ENCODE results near the gene LAMTOR3.

Gene LAMTOR3

GRCh38 chr4:99872570-99872969 lies 21.7 kb downstream of the LAMTOR3 start:
- in situ Hi-C loops (cut with MboI; ENCODE audit: low pct_unique_long_range_greater_than_20kb, low sequenced_read_pairs), result no loop called here

GRCh38 chr4:99868126-99868596 lies 26.1 kb downstream of the LAMTOR3 start:
- DNase-seq, result no peak
- in situ Hi-C loops (cut with MboI; ENCODE audit: low pct_unique_long_range_greater_than_20kb, low sequenced_read_pairs), result no loop called here

More at GRCh38 chr4:99872570-99872969, 21.7 kb downstream of the LAMTOR3 start:
- no peak for DNase-seq

GRCh38 chr4:99863804-99864203 lies 30.4 kb downstream of the LAMTOR3 start:
- in situ Hi-C loops (cut with MboI; ENCODE audit: low pct_unique_long_range_greater_than_20kb, low sequenced_read_pairs), result no loop called here
- no peak for DNase-seq

- in situ Hi-C loops (cut with MboI; ENCODE audit: low pct_unique_long_range_greater_than_20kb, low sequenced_read_pairs), result no loop called here
- peak; percentile 37 for DNase-seq
Observed at GRCh38 chr4:99861120-99861905, 32.9 kb downstream of the LAMTOR3 start.

GRCh38 chr4:99860521-99860920 lies 33.7 kb downstream of the LAMTOR3 start:
- in situ Hi-C loops (cut with MboI; ENCODE audit: low pct_unique_long_range_greater_than_20kb, low sequenced_read_pairs), result no loop called here
- no peak for DNase-seq

- DNase-seq, result no peak
- in situ Hi-C loops (cut with MboI; ENCODE audit: low pct_unique_long_range_greater_than_20kb, low sequenced_read_pairs), result no loop called here
Observed at GRCh38 chr4:99859618-99860017, 34.6 kb downstream of the LAMTOR3 start.

- in situ Hi-C loops (cut with MboI; ENCODE audit: low pct_unique_long_range_greater_than_20kb, low sequenced_read_pairs), result no loop called here
- peak; percentile 64 for DNase-seq
Observed at GRCh38 chr4:99857307-99857706, 36.9 kb downstream of the LAMTOR3 start.

GRCh38 chr4:99856166-99856565 lies 38.1 kb downstream of the LAMTOR3 start:
- DNase-seq, result peak; percentile 53
- in situ Hi-C loops (cut with MboI; ENCODE audit: low pct_unique_long_range_greater_than_20kb, low sequenced_read_pairs), result no loop called here

GRCh38 chr4:99855678-99856077 lies 38.5 kb downstream of the LAMTOR3 start:
- DNase-seq, result peak; percentile 38
- in situ Hi-C loops (cut with MboI; ENCODE audit: low pct_unique_long_range_greater_than_20kb, low sequenced_read_pairs), result no loop called here

GRCh38 chr4:99853999-99854398 lies 40.2 kb downstream of the LAMTOR3 start:
- in situ Hi-C loops (cut with MboI; ENCODE audit: low pct_unique_long_range_greater_than_20kb, low sequenced_read_pairs), result no loop called here
- no peak for DNase-seq

GRCh38 chr4:99853190-99853589 lies 41.0 kb downstream of the LAMTOR3 start:
- in situ Hi-C loops (cut with MboI; ENCODE audit: low pct_unique_long_range_greater_than_20kb, low sequenced_read_pairs), result no loop called here

GRCh38 chr4:99852199-99852749 lies 42.0 kb downstream of the LAMTOR3 start:
- in situ Hi-C loops (cut with MboI; ENCODE audit: low pct_unique_long_range_greater_than_20kb, low sequenced_read_pairs), result no loop called here
- no peak for DNase-seq

More at GRCh38 chr4:99853190-99853589, 41.0 kb downstream of the LAMTOR3 start:
- no peak for DNase-seq

- in situ Hi-C loops (cut with MboI; ENCODE audit: low pct_unique_long_range_greater_than_20kb, low sequenced_read_pairs), result no loop called here
- no peak for DNase-seq
Observed at GRCh38 chr4:99848591-99849001, 45.6 kb downstream of the LAMTOR3 start.

- peak; percentile 57 for DNase-seq
- in situ Hi-C loops (cut with MboI; ENCODE audit: low pct_unique_long_range_greater_than_20kb, low sequenced_read_pairs), result no loop called here
Observed at GRCh38 chr4:99847362-99847976, 46.8 kb downstream of the LAMTOR3 start.

- DNase-seq, result no peak
- in situ Hi-C loops (cut with MboI; ENCODE audit: low pct_unique_long_range_greater_than_20kb, low sequenced_read_pairs), result no loop called here
Observed at GRCh38 chr4:99846891-99847290, 47.3 kb downstream of the LAMTOR3 start.

- in situ Hi-C loops (cut with MboI; ENCODE audit: low pct_unique_long_range_greater_than_20kb, low sequenced_read_pairs), result no loop called here
Observed at GRCh38 chr4:99845708-99846469, 48.3 kb downstream of the LAMTOR3 start.

GRCh38 chr4:99845179-99845578 lies 49.0 kb downstream of the LAMTOR3 start:
- no peak for DNase-seq
- in situ Hi-C loops (cut with MboI; ENCODE audit: low pct_unique_long_range_greater_than_20kb, low sequenced_read_pairs), result no loop called here

More at GRCh38 chr4:99845708-99846469, 48.3 kb downstream of the LAMTOR3 start:
- no peak for DNase-seq

GRCh38 chr4:99844048-99844447 lies 50.2 kb downstream of the LAMTOR3 start:
- in situ Hi-C loops (cut with MboI; ENCODE audit: low pct_unique_long_range_greater_than_20kb, low sequenced_read_pairs), result no loop called here
- no peak for DNase-seq

GRCh38 chr4:99843413-99843812 lies 50.8 kb downstream of the LAMTOR3 start:
- in situ Hi-C loops (cut with MboI; ENCODE audit: low pct_unique_long_range_greater_than_20kb, low sequenced_read_pairs), result no loop called here
- no peak for DNase-seq

Measured in KBM-7 (cell line).